22Rv1 (cell line): ENCODE results near the gene ANKRD33B.

Source experiments
- H3K27ac ChIP-seq: fragments of 450-650 bp; 2 replicates; pipeline ENCODE4 v1.5.1; 2017
- CTCF ChIP-seq: fragments of 450-650 bp; IDR thresholded peaks from 2 replicates; pipeline ENCODE4 v1.5.1; 2017; ENCODE audit warnings: mild to moderate bottlenecking
- ZFX ChIP-seq: fragments of 450-650 bp; IDR thresholded peaks from 2 replicates; pipeline ENCODE4 v1.6.1; 2017; ENCODE audit warnings: antibody characterized with exemption, borderline replicate concordance

ANKRD33B gene

GRCh38 chr5:10681731-10682679, 118.1 kb downstream of the ANKRD33B start:
- no peak overlapping the region for H3K27ac ChIP-seq
- TF ChIP-seq CTCF (no peak), ZFX (no peak)

- no peak overlapping the region for H3K27ac ChIP-seq
- no peak for TF ChIP-seq ZFX
- TF ChIP-seq CTCF = no peak
These were observed 119.1 kb downstream of the ANKRD33B start for GRCh38 chr5:10682801-10683525.

DNA sequence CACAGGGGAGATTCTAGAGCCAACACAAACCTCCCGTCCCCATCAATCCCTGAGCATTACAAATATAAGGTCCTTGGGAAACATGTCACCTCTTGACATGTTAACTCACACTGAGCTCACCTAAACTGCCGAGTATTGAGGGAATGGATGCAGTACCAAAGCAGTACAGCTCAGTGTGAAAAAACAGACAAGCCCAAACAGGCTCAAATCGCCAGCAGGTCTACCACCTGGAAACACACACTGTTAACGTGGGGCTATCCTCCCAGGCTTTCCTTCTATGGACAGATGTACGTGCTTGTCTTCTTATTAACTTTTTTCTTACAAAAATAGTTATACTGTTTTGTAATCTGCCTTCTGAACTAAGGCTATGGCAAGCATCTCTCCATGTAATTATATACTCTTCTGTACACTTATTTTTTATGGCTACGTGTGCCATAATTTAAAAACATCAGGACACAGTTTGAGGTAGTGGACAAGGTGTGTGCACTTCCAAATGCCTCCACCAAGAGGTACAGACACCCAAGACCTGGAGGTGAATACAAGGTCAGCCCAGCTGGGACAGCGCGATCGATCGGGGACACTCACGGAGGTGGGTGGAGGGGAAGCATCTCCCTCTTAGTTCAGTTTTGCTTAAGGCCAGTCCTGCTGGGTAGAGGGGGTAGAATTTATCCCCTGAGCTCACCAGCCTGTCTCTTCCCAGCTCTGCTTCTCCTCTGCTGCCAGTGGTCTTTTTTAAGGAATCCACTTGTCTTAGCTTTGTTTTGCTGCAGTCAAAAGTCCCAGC, 120.6 kb downstream of the ANKRD33B start:
- TF ChIP-seq ZFX = no peak
- TF ChIP-seq CTCF = no peak
- H3K27ac ChIP-seq = no peak overlapping the region

GRCh38 chr5:10685115-10685521, 121.2 kb downstream of the ANKRD33B start:
- TF ChIP-seq CTCF (no peak), ZFX (no peak)
- no peak overlapping the region for H3K27ac ChIP-seq

GRCh38 chr5:10686890-10687289, 123.0 kb downstream of the ANKRD33B start:
- TF ChIP-seq ZFX (no peak), CTCF (no peak)
- no peak overlapping the region for H3K27ac ChIP-seq

DNA sequence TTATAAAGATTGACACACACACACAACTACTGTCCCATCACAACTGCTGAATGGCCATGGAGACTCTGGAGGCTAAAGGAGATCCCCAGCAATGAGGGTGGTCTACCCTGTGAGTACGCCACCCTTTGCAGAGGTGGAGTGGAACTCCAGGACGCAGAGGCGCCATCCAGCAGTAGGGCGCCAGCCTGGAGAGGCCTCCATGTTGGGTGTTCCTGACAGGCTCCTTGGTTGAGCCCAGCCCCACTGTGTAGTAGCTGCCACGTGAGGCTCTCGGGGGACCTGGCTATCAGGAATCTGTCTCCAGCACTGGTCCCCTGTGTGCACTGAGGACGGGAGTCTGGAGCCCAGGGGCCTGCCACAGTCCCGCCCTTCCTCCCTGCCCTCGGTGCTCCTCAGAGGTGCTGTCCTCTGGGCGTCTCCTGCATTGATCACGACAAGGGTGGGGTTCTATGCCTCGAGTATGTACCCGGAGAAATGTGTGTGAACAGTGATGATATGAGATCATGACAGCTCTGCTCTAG, 124.8 kb downstream of the ANKRD33B start:
- TF ChIP-seq CTCF = no peak
- no peak for TF ChIP-seq ZFX
- no peak overlapping the region for H3K27ac ChIP-seq
